HL-60 (cell line): ENCODE measurements around the gene TSPAN31.
A peak's percentile ranks its signal among the peaks of the same experiment; 100 is the strongest.

Experiments
- DNase-seq, 2 experiments: peaks; one replicate each; pipeline ENCODE4 v3.0.0-alpha.2; 2010 to 2020; ENCODE audit warnings: low read depth in 1 of 2, low spot score in 1 of 2
- H3K27ac ChIP-seq: fragments of 250-450 bp; sonication (Bioruptor Pico); replicated peaks from 2 replicates; pipeline ENCODE4 v1.5.1; 2020; ENCODE audit warnings: mild to moderate bottlenecking, moderate library complexity
- H3K27me3 ChIP-seq: fragments of 250-450 bp; sonication (Bioruptor Pico); 2 replicates; pipeline ENCODE4 v1.5.1; 2021; ENCODE audit warnings: mild to moderate bottlenecking, moderate library complexity; ENCODE audit not compliant: insufficient read depth, poor library complexity, severe bottlenecking
- H3K4me3 ChIP-seq: replicated peaks from 2 replicates; pipeline ENCODE4 v1.5.1; 2011; ENCODE audit warnings: mild to moderate bottlenecking, control low read depth, low read length; ENCODE audit not compliant: insufficient read depth
- CTCF ChIP-seq: IDR thresholded peaks from one replicate; pipeline ENCODE4 v1.5.1; 2011; ENCODE audit warnings: low read length, control low read depth, inconsistent platforms; ENCODE audit not compliant: insufficient read depth
- GABPA ChIP-seq: IDR thresholded peaks from 2 replicates; pipeline ENCODE4 v1.6.1; 2012; ENCODE audit warnings: low read depth
- POLR2AphosphoS5 ChIP-seq: IDR thresholded peaks from 2 replicates; pipeline ENCODE4 v1.6.1; 2012; ENCODE audit warnings: low read depth
- SPI1 ChIP-seq: IDR thresholded peaks from 2 replicates; pipeline ENCODE4 v1.6.1; 2012; ENCODE audit warnings: low read depth, mild to moderate bottlenecking, borderline replicate concordance
- TF ChIP-seq, protein P1 (sequence below): IDR thresholded peaks from 2 replicates; pipeline ENCODE4 v1.6.1; 2012; ENCODE audit warnings: low read depth; ENCODE audit not compliant: insufficient replicate concordance

Gene TSPAN31

GRCh38 chr12:57743769-57744168, 1.1 kb upstream of the TSPAN31 start:
- DNase-seq, result no peak
- no peak overlapping the region for H3K4me3 ChIP-seq
- H3K27me3 ChIP-seq, result no peaks in the 10 kb centered on the region
- H3K27ac ChIP-seq, result peak overlapping the region; percentile 84
- TF ChIP-seq GABPA, result no peak
- TF ChIP-seq, protein P1, sequence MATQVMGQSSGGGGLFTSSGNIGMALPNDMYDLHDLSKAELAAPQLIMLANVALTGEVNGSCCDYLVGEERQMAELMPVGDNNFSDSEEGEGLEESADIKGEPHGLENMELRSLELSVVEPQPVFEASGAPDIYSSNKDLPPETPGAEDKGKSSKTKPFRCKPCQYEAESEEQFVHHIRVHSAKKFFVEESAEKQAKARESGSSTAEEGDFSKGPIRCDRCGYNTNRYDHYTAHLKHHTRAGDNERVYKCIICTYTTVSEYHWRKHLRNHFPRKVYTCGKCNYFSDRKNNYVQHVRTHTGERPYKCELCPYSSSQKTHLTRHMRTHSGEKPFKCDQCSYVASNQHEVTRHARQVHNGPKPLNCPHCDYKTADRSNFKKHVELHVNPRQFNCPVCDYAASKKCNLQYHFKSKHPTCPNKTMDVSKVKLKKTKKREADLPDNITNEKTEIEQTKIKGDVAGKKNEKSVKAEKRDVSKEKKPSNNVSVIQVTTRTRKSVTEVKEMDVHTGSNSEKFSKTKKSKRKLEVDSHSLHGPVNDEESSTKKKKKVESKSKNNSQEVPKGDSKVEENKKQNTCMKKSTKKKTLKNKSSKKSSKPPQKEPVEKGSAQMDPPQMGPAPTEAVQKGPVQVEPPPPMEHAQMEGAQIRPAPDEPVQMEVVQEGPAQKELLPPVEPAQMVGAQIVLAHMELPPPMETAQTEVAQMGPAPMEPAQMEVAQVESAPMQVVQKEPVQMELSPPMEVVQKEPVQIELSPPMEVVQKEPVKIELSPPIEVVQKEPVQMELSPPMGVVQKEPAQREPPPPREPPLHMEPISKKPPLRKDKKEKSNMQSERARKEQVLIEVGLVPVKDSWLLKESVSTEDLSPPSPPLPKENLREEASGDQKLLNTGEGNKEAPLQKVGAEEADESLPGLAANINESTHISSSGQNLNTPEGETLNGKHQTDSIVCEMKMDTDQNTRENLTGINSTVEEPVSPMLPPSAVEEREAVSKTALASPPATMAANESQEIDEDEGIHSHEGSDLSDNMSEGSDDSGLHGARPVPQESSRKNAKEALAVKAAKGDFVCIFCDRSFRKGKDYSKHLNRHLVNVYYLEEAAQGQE, result no peak
- no peak for TF ChIP-seq CTCF
- TF ChIP-seq SPI1, result no peak
- no peak for TF ChIP-seq POLR2AphosphoS5

GRCh38 chr12:57744194-57744776, 554 bp upstream of the TSPAN31 start:
- Histone ChIP-seq H3K27ac (peak overlapping the region; percentile 84), H3K27me3 (no peaks in the 10 kb centered on the region), H3K4me3 (peak overlapping the region; percentile 54)
- TF ChIP-seq CTCF, result no peak
- no peak for TF ChIP-seq SPI1
- TF ChIP-seq, protein P1, result no peak
- TF ChIP-seq GABPA, result no peak
- TF ChIP-seq POLR2AphosphoS5, result no peak
- DNase-seq, result peak; percentile 78 to 89

DNA sequence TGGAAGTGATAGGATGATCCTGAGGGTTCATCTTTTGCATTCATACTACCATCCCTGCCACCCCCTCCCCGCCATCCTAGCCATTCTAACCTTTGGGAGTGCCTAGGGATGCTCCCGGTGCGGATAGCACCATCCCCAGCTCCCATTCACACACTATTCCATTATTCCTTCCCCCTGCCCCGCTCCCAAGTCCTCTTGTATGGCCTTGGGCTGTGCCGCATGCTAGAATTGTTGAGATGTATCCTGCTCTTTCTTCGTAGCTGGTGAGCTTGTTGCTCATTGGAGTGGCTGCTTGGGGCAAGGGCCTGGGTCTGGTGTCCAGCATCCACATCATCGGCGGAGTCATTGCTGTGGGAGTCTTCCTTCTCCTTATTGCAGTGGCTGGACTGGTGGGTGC, 644 bp downstream of the TSPAN31 start:
- H3K27ac ChIP-seq, result peak overlapping the region; percentile 84

More for the DNA sequence above, 644 bp downstream of the TSPAN31 start:
- Histone ChIP-seq H3K27me3 (no peaks in the 10 kb centered on the region), H3K4me3 (peak overlapping the region; percentile 54)
- DNase-seq, result no peak
- TF ChIP-seq, protein P1, result no peak
- TF ChIP-seq GABPA (no peak), POLR2AphosphoS5 (peak; percentile 92)
